ENCODE data around the gene S100A5.
A peak's percentile ranks its signal among the peaks of the same experiment; 100 is the strongest.
"Not testable (repeated sequence)": the region's sequence is repeated elsewhere in the genome, so short reads cannot be mapped to it uniquely, and the experiment has no call there.

The S100A5 gene

GRCh38 chr1:153532181-153532580 is 8.6 kb downstream of the S100A5 start:
- DNase-seq: peak; percentile 32

- no peak for DNase-seq
Observed at GRCh38 chr1:153531638-153532037, 9.1 kb downstream of the S100A5 start.

GRCh38 chr1:153527683-153528040 is 13.1 kb downstream of the S100A5 start:
- no peak for DNase-seq

- DNase-seq: no peak
Observed at GRCh38 chr1:153527023-153527682, 13.6 kb downstream of the S100A5 start.

- peak; percentile 75 for DNase-seq
Observed at GRCh38 chr1:153526132-153526543, 14.6 kb downstream of the S100A5 start.

- no peak for DNase-seq
Observed at GRCh38 chr1:153525088-153525728, 15.5 kb downstream of the S100A5 start.

- not testable (repeated sequence) for DNase-seq
Observed at GRCh38 chr1:153522353-153523048, 18.2 kb downstream of the S100A5 start.

- DNase-seq: not testable (repeated sequence)
Observed at GRCh38 chr1:153521808-153522207, 18.9 kb downstream of the S100A5 start.

- DNase-seq: no peak
Observed at GRCh38 chr1:153520818-153521476, 19.8 kb downstream of the S100A5 start.

GRCh38 chr1:153520137-153520691 is 20.5 kb downstream of the S100A5 start:
- not testable (repeated sequence) for DNase-seq

GRCh38 chr1:153519242-153519641 is 21.5 kb downstream of the S100A5 start:
- no peak for DNase-seq

- DNase-seq: peak; percentile 68
Observed at GRCh38 chr1:153515504-153516394, 25.0 kb downstream of the S100A5 start.

- no peak for DNase-seq
Observed at GRCh38 chr1:153513666-153514065, 27.1 kb downstream of the S100A5 start.

- no peak for DNase-seq
Observed at GRCh38 chr1:153513023-153513422, 27.7 kb downstream of the S100A5 start.

GRCh38 chr1:153510984-153511410 is 29.7 kb downstream of the S100A5 start:
- peak; percentile 90 for DNase-seq

GRCh38 chr1:153509729-153510354 is 30.9 kb downstream of the S100A5 start:
- DNase-seq: peak; percentile 78

GRCh38 chr1:153509036-153509435 is 31.7 kb downstream of the S100A5 start:
- no peak for DNase-seq

GRCh38 chr1:153507926-153508583 is 32.7 kb downstream of the S100A5 start:
- no peak for DNase-seq

GRCh38 chr1:153506831-153507413 is 33.8 kb downstream of the S100A5 start:
- DNase-seq: no peak

GRCh38 chr1:153506386-153506785 is 34.3 kb downstream of the S100A5 start:
- DNase-seq: no peak

- DNase-seq: no peak
Observed at GRCh38 chr1:153505576-153505975, 35.2 kb downstream of the S100A5 start.

All from OCI-M1 (cell line).